SK-N-SH treated with all-trans-retinoic acid at 6 μM for 48 hours (cell line): ENCODE data around the gene RAB44.

Experiments used
- ATAC-seq: fragments of 200-7000 bp; cut with Tn5 transposase; 3 replicates; pipeline ENCODE4 v1.9.1; 2020; ENCODE audit warnings: mild to moderate bottlenecking, moderate library complexity
- ARNTL ChIP-seq: fragments of 450-650 bp; formaldehyde crosslinking; IDR thresholded peaks from 2 replicates; pipeline ENCODE4 v1.5.0; 2020; ENCODE audit warnings: low read depth, mild to moderate bottlenecking, moderate library complexity, borderline replicate concordance
- BACH2 ChIP-seq: fragments of 250-450 bp; sonication (Bioruptor Pico); IDR thresholded peaks from 2 replicates; pipeline ENCODE4 v1.9.0; 2021; ENCODE audit warnings: mild to moderate bottlenecking, borderline replicate concordance
- CSDC2 ChIP-seq: fragments of 250-450 bp; sonication (Bioruptor Pico); IDR thresholded peaks from 2 replicates; pipeline ENCODE4 v1.5.0; 2020; ENCODE audit warnings: mild to moderate bottlenecking, moderate library complexity
- ESRRG ChIP-seq: fragments of 250-450 bp; sonication (Bioruptor Pico); IDR thresholded peaks from 2 replicates; pipeline ENCODE4 v1.6.1; 2021; ENCODE audit warnings: mild to moderate bottlenecking
- GLIS3 ChIP-seq: fragments of 250-450 bp; sonication (Bioruptor Pico); IDR thresholded peaks from 2 replicates; pipeline ENCODE4 v1.5.0; 2020; ENCODE audit warnings: mild to moderate bottlenecking, moderate library complexity
- ISL1 ChIP-seq: fragments of 250-450 bp; sonication (Bioruptor Pico); IDR thresholded peaks from 2 replicates; pipeline ENCODE4 v2.1.2; 2022; ENCODE audit warnings: mild to moderate bottlenecking, moderate library complexity
- OSR1 ChIP-seq: fragments of 250-450 bp; sonication (Bioruptor Pico); IDR thresholded peaks from 2 replicates; pipeline ENCODE4 v1.8.0; 2022; ENCODE audit warnings: moderate library complexity, mild to moderate bottlenecking, inconsistent platforms
- PPARA ChIP-seq: fragments of 250-450 bp; sonication (Bioruptor Pico); IDR thresholded peaks from 2 replicates; pipeline ENCODE4 v1.5.0; 2020; ENCODE audit warnings: mild to moderate bottlenecking, borderline replicate concordance
- RARB ChIP-seq: fragments of 250-450 bp; sonication (Bioruptor Pico); IDR thresholded peaks from 2 replicates; pipeline ENCODE4 v1.8.0; 2021; ENCODE audit warnings: mild to moderate bottlenecking, moderate library complexity
- SNAI2 ChIP-seq: fragments of 250-450 bp; sonication (Bioruptor Pico); IDR thresholded peaks from 2 replicates; pipeline ENCODE4 v1.5.0; 2020; ENCODE audit warnings: mild to moderate bottlenecking, moderate library complexity
- TOX ChIP-seq: fragments of 250-450 bp; sonication (Bioruptor Pico); IDR thresholded peaks from 2 replicates; pipeline ENCODE4 v1.8.0; 2021; ENCODE audit warnings: mild to moderate bottlenecking, moderate library complexity, borderline replicate concordance
- ZC3H10 ChIP-seq: fragments of 250-450 bp; sonication (Bioruptor Pico); IDR thresholded peaks from 2 replicates; pipeline ENCODE4 v1.5.1; 2021; ENCODE audit warnings: mild to moderate bottlenecking, moderate library complexity
- ZFP3 ChIP-seq: fragments of 250-450 bp; sonication (Bioruptor Pico); IDR thresholded peaks from 2 replicates; pipeline ENCODE4 v1.5.0; 2020; ENCODE audit warnings: mild to moderate bottlenecking, moderate library complexity
- ZFP30 ChIP-seq: fragments of 450-650 bp; formaldehyde crosslinking; IDR thresholded peaks from 2 replicates; pipeline ENCODE4 v1.5.0; 2022; ENCODE audit warnings: mild to moderate bottlenecking, moderate library complexity
- ZNF565 ChIP-seq: fragments of 450-650 bp; formaldehyde crosslinking; conservative IDR thresholded peaks from 2 replicates; pipeline ENCODE4 v1.5.0; 2020; ENCODE audit warnings: low read depth, mild to moderate bottlenecking, moderate library complexity
- ZNF70 ChIP-seq: fragments of 450-650 bp; formaldehyde crosslinking; IDR thresholded peaks from 2 replicates; pipeline ENCODE4 v1.5.0; 2020; ENCODE audit warnings: mild to moderate bottlenecking, moderate library complexity
- ZNF8 ChIP-seq: fragments of 450-650 bp; formaldehyde crosslinking; IDR thresholded peaks from 2 replicates; pipeline ENCODE4 v1.5.0; 2020; ENCODE audit warnings: mild to moderate bottlenecking, moderate library complexity
- TF ChIP-seq, protein P1 (sequence below): fragments of 250-450 bp; sonication (Bioruptor Pico); IDR thresholded peaks from 2 replicates; pipeline ENCODE4 v1.8.0; 2020; ENCODE audit warnings: mild to moderate bottlenecking, moderate library complexity, borderline replicate concordance
- TF ChIP-seq, protein P2 (sequence below): fragments of 250-450 bp; sonication (Bioruptor Pico); IDR thresholded peaks from 2 replicates; pipeline ENCODE4 v1.5.0; 2020; ENCODE audit warnings: mild to moderate bottlenecking, moderate library complexity
- TF ChIP-seq, protein P3 (sequence below): fragments of 250-450 bp; sonication (Bioruptor Pico); IDR thresholded peaks from 2 replicates; pipeline ENCODE4 v1.5.1; 2020; ENCODE audit warnings: low read depth, mild to moderate bottlenecking, moderate library complexity
- TF ChIP-seq, protein P4 (sequence below): fragments of 250-450 bp; sonication (Bioruptor Pico); IDR thresholded peaks from 2 replicates; pipeline ENCODE4 v1.8.0; 2021; ENCODE audit warnings: low read depth, mild to moderate bottlenecking, moderate library complexity, borderline replicate concordance

RAB44 gene

DNA sequence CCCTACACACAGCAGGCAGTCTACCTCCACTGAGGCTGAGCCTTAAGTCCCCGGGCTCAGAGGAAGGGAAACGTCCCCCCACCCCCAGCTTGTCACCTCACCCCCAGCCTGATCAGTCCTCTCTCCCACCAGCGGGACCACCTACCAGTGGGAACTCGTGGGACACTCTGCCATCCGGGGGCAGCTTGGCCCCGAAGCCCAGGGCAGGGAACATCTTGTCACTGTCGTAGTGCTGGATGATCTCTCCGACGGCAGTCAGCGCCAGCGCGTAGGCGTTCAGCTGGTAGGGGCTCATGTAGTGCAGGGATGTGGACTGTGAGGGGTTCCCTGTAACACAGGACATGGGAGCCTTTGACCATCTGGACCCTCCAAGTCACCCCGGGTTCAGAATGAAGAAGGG lies 48.6 kb downstream of the RAB44 start:
- TF ChIP-seq, protein P1, sequence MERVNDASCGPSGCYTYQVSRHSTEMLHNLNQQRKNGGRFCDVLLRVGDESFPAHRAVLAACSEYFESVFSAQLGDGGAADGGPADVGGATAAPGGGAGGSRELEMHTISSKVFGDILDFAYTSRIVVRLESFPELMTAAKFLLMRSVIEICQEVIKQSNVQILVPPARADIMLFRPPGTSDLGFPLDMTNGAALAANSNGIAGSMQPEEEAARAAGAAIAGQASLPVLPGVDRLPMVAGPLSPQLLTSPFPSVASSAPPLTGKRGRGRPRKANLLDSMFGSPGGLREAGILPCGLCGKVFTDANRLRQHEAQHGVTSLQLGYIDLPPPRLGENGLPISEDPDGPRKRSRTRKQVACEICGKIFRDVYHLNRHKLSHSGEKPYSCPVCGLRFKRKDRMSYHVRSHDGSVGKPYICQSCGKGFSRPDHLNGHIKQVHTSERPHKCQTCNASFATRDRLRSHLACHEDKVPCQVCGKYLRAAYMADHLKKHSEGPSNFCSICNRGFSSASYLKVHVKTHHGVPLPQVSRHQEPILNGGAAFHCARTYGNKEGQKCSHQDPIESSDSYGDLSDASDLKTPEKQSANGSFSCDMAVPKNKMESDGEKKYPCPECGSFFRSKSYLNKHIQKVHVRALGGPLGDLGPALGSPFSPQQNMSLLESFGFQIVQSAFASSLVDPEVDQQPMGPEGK (CRISPR knock-in tag), result no peak
- TF ChIP-seq RARB (CRISPR knock-in tag) (no peak), ZNF70 (CRISPR knock-in tag) (no peak), ZFP3 (no peak), CSDC2 (CRISPR knock-in tag) (no peak)
- TF ChIP-seq, protein P2, sequence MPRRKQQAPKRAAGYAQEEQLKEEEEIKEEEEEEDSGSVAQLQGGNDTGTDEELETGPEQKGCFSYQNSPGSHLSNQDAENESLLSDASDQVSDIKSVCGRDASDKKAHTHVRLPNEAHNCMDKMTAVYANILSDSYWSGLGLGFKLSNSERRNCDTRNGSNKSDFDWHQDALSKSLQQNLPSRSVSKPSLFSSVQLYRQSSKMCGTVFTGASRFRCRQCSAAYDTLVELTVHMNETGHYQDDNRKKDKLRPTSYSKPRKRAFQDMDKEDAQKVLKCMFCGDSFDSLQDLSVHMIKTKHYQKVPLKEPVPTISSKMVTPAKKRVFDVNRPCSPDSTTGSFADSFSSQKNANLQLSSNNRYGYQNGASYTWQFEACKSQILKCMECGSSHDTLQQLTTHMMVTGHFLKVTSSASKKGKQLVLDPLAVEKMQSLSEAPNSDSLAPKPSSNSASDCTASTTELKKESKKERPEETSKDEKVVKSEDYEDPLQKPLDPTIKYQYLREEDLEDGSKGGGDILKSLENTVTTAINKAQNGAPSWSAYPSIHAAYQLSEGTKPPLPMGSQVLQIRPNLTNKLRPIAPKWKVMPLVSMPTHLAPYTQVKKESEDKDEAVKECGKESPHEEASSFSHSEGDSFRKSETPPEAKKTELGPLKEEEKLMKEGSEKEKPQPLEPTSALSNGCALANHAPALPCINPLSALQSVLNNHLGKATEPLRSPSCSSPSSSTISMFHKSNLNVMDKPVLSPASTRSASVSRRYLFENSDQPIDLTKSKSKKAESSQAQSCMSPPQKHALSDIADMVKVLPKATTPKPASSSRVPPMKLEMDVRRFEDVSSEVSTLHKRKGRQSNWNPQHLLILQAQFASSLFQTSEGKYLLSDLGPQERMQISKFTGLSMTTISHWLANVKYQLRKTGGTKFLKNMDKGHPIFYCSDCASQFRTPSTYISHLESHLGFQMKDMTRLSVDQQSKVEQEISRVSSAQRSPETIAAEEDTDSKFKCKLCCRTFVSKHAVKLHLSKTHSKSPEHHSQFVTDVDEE (CRISPR knock-in tag), result no peak
- TF ChIP-seq, protein P3, sequence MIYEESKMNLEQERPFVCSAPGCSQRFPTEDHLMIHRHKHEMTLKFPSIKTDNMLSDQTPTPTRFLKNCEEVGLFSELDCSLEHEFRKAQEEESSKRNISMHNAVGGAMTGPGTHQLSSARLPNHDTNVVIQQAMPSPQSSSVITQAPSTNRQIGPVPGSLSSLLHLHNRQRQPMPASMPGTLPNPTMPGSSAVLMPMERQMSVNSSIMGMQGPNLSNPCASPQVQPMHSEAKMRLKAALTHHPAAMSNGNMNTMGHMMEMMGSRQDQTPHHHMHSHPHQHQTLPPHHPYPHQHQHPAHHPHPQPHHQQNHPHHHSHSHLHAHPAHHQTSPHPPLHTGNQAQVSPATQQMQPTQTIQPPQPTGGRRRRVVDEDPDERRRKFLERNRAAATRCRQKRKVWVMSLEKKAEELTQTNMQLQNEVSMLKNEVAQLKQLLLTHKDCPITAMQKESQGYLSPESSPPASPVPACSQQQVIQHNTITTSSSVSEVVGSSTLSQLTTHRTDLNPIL (CRISPR knock-in tag), result no peak
- ATAC-seq, result no peak

DNA sequence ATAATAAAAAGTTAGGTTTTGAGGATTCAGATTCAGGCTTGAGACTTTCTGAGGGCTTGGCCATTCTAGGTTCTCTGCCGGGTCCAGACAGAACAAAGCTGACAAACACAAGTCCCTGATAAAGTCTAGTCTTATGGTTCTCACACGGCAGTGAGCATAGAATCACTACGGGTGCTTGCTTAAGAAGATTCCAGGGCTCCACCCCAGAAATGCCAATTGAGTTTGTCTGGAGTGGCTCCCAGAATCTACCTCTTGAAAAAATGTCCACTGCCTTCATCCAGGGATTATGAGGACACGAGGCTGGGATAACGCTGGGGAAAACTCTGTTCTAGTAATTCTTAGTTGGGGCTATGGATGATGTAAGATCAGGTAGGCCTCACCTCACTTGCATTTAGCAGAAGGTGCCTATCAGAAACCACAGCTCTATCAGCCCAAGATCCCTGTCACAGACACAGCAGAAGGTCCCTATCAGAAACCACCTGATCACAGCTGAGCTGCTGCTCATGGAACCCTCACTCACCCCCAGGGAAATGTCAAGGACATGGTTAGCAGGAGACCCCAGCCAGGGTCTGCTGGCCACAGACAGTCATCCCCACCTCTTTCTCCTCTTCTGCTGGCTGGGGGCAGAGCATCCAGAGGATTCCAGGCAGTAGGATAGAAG lies 52.3 kb downstream of the RAB44 start:
- no peak for TF ChIP-seq ZNF8 (CRISPR knock-in tag)
- TF ChIP-seq SNAI2, result no peak
- no peak for TF ChIP-seq BACH2
- no peak for TF ChIP-seq ESRRG
- TF ChIP-seq GLIS3 (CRISPR knock-in tag), result no peak
- no peak for TF ChIP-seq ZNF565 (CRISPR knock-in tag)
- TF ChIP-seq OSR1 (CRISPR knock-in tag), result no peak
- TF ChIP-seq PPARA (CRISPR knock-in tag), result no peak
- TF ChIP-seq, protein P1 (CRISPR knock-in tag), result no peak
- no peak for TF ChIP-seq TOX (CRISPR knock-in tag)
- TF ChIP-seq ZFP30, result no peak
- TF ChIP-seq, protein P3 (CRISPR knock-in tag), result no peak
- TF ChIP-seq RARB (CRISPR knock-in tag), result no peak
- no peak for TF ChIP-seq ZC3H10 (CRISPR knock-in tag)
- no peak for TF ChIP-seq ZFP3
- TF ChIP-seq, protein P4, sequence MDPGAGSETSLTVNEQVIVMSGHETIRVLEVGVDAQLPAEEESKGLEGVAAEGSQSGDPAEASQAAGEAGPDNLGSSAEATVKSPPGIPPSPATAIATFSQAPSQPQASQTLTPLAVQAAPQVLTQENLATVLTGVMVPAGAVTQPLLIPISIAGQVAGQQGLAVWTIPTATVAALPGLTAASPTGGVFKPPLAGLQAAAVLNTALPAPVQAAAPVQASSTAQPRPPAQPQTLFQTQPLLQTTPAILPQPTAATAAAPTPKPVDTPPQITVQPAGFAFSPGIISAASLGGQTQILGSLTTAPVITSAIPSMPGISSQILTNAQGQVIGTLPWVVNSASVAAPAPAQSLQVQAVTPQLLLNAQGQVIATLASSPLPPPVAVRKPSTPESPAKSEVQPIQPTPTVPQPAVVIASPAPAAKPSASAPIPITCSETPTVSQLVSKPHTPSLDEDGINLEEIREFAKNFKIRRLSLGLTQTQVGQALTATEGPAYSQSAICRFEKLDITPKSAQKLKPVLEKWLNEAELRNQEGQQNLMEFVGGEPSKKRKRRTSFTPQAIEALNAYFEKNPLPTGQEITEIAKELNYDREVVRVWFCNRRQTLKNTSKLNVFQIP (CRISPR knock-in tag), result no peak
- ATAC-seq, result no peak

DNA sequence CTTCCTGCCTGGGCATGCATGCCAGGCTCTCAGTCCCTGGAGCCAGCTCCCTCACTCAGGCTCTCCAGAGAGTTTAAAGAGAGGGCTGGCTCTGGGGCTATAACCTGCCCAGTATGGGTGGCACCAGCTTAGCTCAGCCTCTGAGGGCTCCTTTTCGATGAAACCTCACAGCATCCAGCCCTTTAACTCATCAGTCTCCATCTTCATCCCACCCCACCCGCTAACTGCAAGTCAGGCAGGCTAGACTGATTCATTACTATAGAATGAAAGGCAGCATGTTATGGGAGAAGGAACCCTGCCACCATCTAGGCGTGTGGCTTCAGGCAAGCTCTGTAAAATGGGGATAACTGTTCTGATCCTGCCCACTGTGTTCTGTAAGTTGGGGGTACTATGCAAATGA lies 53.5 kb downstream of the RAB44 start:
- no peak for ATAC-seq
- TF ChIP-seq ISL1 (CRISPR knock-in tag), result no peak
- TF ChIP-seq, protein P2 (CRISPR knock-in tag), result no peak
- no peak for TF ChIP-seq ZNF8 (CRISPR knock-in tag)
- TF ChIP-seq ARNTL (CRISPR knock-in tag), result no peak
- TF ChIP-seq, protein P3 (CRISPR knock-in tag), result no peak
